ENCODE measurements around the gene CUEDC1. TPM values are rescaled to one million over a fixed set of nuclear protein-coding genes. Genes with fewer than 3 reads are reported as not detected.
"Not testable (repeated sequence)": the region's sequence is repeated elsewhere in the genome, so short reads cannot be mapped to it uniquely, and the experiment has no call there.

CUEDC1 gene
- total RNA-seq, 1 experiment from 2014 or later = 12.2 TPM

DNA sequence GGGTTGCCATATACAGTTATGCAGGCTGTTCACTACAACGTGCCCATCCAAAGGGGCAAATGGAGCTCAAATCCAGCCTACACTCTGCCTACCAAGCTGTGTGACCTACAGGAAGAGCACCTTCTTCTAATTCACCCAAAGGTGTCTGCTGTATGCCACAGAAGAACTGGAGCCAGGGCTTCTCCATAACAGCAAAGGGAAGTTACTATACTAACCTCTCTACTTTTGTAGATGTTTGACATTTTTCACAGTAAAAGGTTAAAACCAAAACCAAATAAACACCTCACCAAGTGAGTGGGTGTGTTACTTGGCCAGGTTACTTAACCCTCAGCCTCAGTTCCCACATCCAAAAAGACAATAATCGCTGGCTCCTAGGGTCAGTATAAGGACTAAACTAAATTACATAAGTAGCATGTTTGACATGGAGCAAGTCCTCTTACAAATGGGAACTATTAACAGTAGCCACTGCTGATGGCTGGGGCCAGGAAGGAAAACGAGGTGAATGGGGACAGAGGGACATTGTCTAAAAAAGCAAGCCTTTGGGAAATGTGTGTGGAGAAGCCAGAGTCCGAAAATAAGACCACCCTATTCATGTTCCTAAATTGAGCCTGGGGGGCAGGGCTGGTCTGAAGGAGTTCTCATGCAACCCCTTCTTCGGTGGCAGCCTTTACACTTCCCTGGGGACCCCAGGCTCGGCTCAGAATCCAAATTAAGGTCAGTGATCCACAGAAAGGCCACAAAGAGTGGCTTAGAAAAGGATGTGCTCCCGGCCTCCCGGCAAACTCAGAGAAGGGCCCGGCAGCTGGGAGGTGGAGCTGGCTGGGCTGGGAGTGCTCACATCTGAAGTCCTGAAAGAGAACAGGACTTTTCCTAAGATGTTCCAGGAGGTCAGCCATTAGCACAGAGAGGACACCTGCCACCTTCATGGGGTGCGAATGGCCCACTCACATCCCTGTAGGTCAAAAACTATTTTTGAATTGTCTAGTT is 13.5 kb downstream of the CUEDC1 start:
- DNase-seq (ENCODE audit: extremely low read depth, low read depth) = no peak

DNA sequence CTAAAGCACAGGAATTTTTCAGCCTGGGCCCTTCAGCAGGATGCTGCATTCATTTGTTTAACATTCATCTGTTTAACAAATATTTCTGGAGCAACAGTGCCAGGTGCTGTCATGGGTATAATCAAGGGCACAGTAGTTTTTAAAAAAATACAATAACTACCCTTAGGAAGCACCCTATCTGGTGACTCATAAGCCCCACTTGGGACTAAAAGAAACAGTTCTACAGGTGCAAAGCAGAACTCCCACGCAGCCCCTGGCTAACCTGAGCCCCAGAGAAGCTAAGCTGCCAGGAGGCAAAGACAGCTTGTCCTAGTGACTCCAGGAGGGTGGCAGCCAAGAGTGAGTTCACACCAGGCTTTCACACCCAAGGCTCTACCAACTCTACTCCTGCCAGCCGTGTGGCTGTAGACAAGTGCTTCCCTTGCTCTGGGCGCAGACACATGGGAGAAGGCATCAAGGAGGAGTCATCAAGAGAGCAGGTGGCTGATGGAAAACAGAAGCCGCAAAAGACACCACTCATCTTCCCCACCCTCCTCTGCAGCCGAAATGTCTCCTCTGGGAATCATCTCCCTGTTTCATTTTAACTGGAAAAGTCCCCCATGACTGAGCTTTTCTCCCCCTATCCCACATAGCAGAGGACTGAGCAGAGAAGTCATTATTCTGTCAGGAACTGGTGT is 14.4 kb downstream of the CUEDC1 start:
- no peak for DNase-seq (ENCODE audit: extremely low read depth, low read depth)

- no peak for DNase-seq (ENCODE audit: extremely low read depth, low read depth)
Observed at GRCh38 chr17:57940231-57940630, 15.0 kb downstream of the CUEDC1 start.

DNA sequence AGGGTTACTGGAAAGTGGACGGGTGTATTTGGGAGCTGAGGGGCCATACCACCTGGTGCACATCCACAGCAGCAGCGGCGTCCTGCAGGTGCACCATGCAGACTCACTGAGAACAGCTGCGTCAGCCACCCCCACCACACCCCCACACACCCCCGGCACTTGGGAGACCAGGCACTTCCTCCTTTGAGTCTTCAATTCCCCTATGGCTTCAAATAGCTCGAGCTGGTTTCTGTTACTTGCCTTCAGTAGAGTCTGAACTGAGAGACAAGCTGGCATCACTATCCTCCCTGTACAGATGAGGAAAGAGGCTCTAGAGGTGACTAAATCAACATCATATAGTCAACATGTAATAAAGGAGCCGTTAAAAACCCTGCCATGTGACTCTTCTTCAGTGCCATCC is 15.4 kb downstream of the CUEDC1 start:
- DNase-seq (ENCODE audit: extremely low read depth, low read depth) = no peak

GRCh38 chr17:57938061-57938502 is 17.1 kb downstream of the CUEDC1 start:
- DNase-seq (ENCODE audit: extremely low read depth, low read depth) = no peak

DNA sequence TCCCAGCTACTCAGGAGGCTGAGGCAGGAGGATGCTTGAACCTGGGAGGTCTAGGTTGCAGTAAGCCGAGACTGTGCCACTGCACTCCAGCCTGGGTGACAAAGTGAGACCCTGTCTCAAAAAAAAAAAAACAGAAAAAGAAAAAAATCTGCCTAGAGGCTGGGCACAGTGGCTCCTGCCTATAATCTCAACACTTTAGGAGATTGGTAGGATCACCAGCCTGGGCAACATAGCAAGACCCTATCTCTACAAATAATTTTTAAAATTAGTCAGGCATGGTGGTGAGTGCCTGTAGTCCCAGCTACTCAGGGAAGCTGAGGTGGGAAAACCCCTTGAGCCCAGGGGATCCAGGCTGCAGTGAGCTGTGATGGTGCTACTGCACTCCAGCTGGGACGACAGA is 17.7 kb downstream of the CUEDC1 start:
- DNase-seq (ENCODE audit: extremely low read depth, low read depth) = no peak

DNA sequence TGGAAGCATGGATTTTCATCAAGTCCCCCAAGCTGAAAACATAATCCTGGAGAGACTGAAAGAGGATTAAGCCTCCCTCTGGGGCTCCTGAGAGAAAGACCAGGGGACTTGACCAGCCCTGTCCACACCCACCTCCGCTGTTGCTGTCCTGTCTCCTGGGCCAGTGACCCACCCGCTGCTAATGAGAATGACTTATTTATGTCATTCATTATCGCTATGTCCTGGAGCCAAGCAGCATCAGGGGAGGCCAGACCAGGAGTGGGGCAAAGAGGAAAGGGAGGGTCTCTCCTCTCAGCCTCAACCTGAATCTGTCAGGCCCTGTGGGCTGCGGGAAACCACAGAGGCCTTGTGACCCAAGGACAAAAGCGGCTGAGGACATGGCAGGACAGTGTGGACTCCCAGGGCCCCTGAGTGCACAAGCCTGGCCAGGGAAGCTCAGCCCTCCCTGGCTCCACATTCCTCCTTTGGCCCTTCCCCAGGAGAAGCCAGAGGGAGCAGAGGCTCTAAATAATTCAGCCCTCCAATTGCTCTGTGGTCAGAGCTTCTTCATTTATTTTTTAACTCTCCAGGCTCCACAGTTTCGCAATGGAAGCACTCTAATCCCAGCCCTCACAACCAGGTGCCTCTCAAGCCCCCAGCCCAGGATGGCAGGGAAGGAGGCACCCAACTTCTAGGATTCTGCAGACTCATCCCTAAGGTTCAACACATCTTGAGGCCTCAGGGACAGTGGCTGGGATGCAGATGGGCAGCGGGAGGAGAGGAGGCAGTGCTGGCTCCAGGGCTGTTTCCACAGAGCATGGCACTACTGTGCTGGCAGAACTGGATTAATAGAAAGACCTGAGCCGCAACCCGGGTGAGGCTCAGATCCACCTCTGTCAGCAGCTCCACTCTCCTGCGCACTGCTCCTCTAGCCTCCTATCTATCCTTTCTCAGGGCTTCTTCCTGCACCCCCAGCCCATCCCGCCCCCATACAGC is 19.1 kb downstream of the CUEDC1 start:
- DNase-seq (ENCODE audit: extremely low read depth, low read depth) = no peak

- DNase-seq (ENCODE audit: extremely low read depth, low read depth) = no peak
Observed at GRCh38 chr17:57931488-57932137, 23.6 kb downstream of the CUEDC1 start.

DNA sequence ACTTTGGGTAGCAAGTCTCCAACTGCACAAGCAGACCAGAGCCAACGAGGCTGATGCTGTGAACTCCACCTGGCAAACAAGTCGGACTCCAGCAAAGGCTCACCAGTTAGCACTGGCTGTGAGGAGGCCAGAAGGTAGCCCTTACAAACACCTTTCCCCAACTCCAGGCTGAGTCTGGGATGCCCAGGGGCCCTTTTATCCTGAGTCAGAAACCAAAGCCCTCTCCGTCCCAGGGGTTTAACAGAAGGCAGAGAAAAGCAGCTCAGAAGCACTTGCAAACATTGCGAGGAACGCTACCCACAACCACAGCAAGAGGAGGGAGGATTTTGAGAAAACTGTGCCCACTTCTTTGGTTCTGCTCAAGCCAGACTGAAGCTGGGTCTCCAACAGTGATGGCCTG is 25.0 kb downstream of the CUEDC1 start:
- no peak for DNase-seq (ENCODE audit: extremely low read depth, low read depth)

DNA sequence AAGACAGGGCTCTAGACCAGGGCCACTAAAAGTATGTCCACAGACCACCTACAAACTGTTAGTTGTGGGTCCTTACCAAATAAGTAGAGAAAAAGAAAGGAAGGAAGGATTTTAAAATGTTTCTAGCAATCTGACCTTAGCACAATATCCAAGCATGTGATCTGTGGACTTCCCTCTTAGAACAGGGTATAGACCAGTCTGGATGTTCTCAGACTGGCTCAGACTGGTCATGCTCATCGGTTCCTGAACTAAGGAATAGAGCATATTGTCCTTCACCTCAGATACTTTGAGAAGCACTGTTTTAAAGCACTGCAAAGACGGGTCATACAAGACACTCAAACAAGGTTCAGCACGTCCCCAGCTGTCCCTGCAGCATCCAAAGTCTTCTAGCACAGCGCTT is 25.8 kb downstream of the CUEDC1 start:
- no peak for DNase-seq (ENCODE audit: extremely low read depth, low read depth)

DNA sequence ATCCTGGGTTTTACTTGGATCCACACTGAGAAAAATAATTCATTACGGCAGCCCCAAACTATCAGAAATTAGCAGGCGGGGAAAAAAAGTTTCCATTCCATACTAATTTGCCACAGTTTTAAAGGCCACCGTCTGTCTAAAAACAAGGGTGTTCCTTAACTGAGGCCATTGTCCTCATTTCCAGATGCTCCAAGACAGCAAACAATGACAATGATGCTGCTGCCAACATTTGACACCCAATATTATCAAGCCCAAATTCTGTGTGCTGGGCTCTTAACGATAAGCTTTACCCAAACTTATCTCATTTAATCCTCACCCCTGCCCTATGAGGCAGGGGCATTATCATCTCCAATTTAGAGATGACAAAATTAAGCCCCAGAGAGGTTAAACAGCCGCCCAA is 26.3 kb downstream of the CUEDC1 start:
- no peak for DNase-seq (ENCODE audit: extremely low read depth, low read depth)

DNA sequence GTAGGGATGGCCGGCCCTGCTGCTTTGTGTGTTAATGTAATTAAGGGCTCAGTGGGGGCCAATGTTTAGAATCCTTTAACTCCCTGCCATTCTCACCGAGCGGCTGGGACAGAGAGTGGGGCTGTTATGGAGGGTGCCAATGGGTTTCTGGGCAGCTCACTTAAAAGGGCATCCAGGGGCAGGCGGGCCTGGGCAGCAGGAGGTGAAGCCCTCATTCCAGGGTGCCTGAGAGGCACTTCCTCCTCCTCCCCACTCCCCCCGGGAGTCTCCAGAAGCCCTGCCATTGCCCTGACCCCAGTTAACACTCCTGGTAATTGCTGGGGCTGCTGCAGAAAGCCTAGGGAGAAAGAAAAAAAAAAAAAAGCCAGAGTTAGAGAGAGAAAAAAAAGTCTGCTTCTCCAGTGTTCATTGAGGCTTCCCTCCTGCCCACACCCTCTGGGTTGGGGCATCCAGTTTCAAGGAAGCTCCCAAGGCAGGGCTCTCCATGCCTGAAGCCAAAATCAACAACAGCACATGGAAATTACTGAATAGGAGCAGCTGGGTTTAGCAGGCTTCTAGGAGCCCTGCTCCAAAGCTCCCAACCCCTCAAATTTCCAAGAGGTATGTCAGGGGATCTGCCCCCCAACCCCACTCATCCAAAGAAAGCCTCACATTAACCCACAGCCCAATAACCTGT is 28.0 kb downstream of the CUEDC1 start:
- DNase-seq (ENCODE audit: extremely low read depth, low read depth) = no peak

- DNase-seq (ENCODE audit: extremely low read depth, low read depth) = no peak
Observed at GRCh38 chr17:57926723-57927047, 28.5 kb downstream of the CUEDC1 start.

GRCh38 chr17:57925361-57925990 is 29.7 kb downstream of the CUEDC1 start:
- no peak for DNase-seq (ENCODE audit: extremely low read depth, low read depth)

DNA sequence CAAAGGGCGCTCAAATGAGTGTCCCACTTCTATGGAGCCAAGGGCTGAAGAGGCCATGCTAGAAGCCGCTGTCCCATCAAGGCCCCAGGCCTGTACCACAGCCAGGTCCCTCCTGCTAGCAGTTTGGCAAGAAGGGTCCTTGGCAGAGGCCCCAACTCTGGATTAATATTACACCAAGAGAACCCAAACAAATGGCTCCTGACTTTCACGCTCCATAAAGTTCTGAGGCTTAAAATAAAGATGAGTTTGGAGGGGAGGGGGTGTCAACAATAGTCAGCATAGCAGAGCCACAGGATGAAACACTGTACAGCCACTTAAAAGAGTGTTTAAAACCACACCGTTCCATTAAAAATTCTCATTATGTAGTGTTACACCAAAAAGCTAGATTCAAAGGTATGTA is 30.5 kb downstream of the CUEDC1 start:
- DNase-seq (ENCODE audit: extremely low read depth, low read depth) = no peak

DNA sequence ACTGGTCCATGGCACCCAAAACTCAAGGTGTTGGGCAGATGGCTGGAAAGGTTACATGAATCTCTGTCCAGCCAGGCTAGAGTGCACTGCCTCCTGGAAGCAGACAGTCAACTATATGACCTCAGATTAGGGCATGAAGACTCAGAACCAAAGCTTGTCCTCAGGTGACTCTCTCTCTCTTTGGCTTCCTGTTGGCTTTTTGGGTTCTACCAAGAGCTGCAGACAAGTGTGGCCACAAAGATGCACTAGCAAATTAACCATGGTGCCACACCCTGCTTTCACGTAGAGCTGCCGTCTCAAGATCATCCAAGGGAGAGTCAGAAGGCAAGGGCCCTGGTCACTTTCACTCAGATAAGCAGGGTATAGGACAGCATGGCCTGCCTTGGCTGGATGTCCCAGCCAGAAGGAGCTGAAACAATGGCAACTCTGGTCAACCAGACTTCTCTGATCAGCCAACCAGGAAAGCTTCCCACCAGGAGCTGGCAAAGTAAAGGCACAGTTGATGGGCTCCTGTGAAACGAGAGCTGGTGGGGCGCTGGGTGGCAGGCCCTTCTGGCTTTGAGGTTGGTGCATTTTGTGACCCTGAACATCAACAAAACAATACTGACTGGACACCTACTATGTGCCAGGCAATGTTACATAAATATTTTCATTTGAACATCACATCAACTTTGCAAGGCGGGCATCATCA is 31.9 kb downstream of the CUEDC1 start:
- no peak for DNase-seq (ENCODE audit: extremely low read depth, low read depth)

GRCh38 chr17:57922745-57923144 is 32.5 kb downstream of the CUEDC1 start:
- not testable (repeated sequence) for DNase-seq (ENCODE audit: extremely low read depth, low read depth)

DNA sequence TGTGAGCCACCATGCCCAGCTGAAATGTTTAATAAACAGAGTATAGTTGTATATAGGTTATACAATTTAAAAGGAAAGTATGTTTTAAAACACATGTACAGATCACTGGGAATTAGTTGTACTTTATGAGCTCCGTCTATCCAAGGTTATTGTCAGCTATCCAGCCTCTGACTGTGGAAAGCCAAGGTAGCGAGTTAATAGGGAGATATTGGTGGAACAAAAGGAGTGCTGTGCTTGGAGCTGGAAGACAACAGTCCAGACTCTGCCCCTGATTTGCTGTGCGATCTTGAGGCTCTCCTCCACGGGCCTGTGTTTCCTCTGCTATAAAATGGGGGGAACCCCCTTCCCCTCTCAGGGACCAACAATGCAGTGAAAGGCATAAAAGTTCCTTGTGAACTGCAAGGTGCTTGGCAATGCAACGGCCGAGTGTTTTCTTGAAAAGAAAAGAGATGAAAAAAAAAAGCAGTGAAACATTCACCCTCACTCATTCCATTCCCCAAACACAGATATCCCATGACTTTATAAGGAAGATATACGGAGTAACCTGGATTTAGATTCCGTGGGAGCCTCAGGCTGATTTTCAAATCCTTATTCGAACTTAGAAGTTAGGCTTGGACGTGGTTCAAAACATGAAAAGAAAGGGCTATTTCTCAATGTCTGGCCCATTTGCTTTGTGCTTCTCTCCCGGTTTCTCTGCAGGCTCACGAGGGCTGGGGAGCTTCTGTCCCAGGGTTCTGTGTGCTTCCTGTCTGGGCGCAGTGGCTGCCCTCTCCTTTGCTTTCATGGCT is 34.1 kb downstream of the CUEDC1 start:
- DNase-seq (ENCODE audit: extremely low read depth, low read depth) = no peak

Measured in NCI-H460 (cell line).